ENCODE measurements around the gene DCXR. TPM values are rescaled to one million over a fixed set of nuclear protein-coding genes. Genes with fewer than 3 reads are reported as not detected.

DCXR gene
- total RNA-seq, 1 donor from 2014 or later: 105 TPM

Other genes starting within 250 kb of the DCXR start
- not detected in 2 replicates for gene GCGR, start 233.5 kb downstream of the DCXR start, total RNA-seq
- gene MCRIP1, start 204.4 kb downstream of the DCXR start, total RNA-seq: 100 and 132 TPM in 2 replicates
- gene PPP1R27, start 202.6 kb downstream of the DCXR start, total RNA-seq: 12.7 and 29.7 TPM in 2 replicates
- 1,674 and 2,691 TPM in 2 replicates for gene P4HB, start 177.2 kb downstream of the DCXR start, total RNA-seq
- 157 and 161 TPM in 2 replicates for gene ARHGDIA, start 166.4 kb downstream of the DCXR start, total RNA-seq
- 94.5 and 96.3 TPM in 2 replicates for gene ALYREF, start 146.1 kb downstream of the DCXR start, total RNA-seq
- 190 and 212 TPM in 2 replicates for gene ANAPC11, start 146.0 kb downstream of the DCXR start, total RNA-seq
- gene NPB, start 135.5 kb downstream of the DCXR start, total RNA-seq: 1.3 and 6.1 TPM in 2 replicates
- 67.4 and 88.5 TPM in 2 replicates for gene PCYT2, start 126.3 kb downstream of the DCXR start, total RNA-seq
- gene SIRT7, start 119.5 kb downstream of the DCXR start, total RNA-seq: 19.2 and 20.3 TPM in 2 replicates
- gene MAFG, start 110.0 kb downstream of the DCXR start, total RNA-seq: 48.9 and 61.0 TPM in 2 replicates
- 120 and 223 TPM in 2 replicates for gene PYCR1, start 100.4 kb downstream of the DCXR start, total RNA-seq
- gene MYADML2, start 90.5 kb downstream of the DCXR start, total RNA-seq: 0.16 and 1.3 TPM in 2 replicates
- 0.53 and 1.2 TPM in 2 replicates for gene NOTUM, start 76.5 kb downstream of the DCXR start, total RNA-seq
- gene ASPSCR1, start 60.1 kb downstream of the DCXR start, total RNA-seq: 21.8 and 29.7 TPM in 2 replicates
- gene CENPX, start 14.8 kb downstream of the DCXR start, total RNA-seq: 50.0 and 61.8 TPM in 2 replicates
- 9.4 and 10.5 TPM in 2 replicates for gene LRRC45, start 14.4 kb downstream of the DCXR start, total RNA-seq
- 7.3 and 9.8 TPM in 2 replicates for gene RAC3, start 6.0 kb downstream of the DCXR start, total RNA-seq
- gene RFNG, start 14.1 kb upstream of the DCXR start, total RNA-seq: 42.7 and 45.4 TPM in 2 replicates
- 121 and 122 TPM in 2 replicates for gene GPS1, start 14.2 kb upstream of the DCXR start, total RNA-seq
- 97.1 and 109 TPM in 2 replicates for gene DUS1L, start 28.1 kb upstream of the DCXR start, total RNA-seq
- 78.4 and 97.9 TPM in 2 replicates for gene FASN, start 60.5 kb upstream of the DCXR start, total RNA-seq
- gene CCDC57, start 175.1 kb upstream of the DCXR start, total RNA-seq: 7.9 and 11.3 TPM in 2 replicates
- 94.9 and 164 TPM in 2 replicates for gene SLC16A3, start 191.3 kb upstream of the DCXR start, total RNA-seq
- 29.0 and 37.1 TPM in 2 replicates for gene CSNK1D, start 236.0 kb upstream of the DCXR start, total RNA-seq